ENCODE results near the gene CISD3. TPM values are rescaled to one million over a fixed set of nuclear protein-coding genes. Genes with fewer than 3 reads are reported as not detected.

The CISD3 gene
- total RNA-seq, 1 donor from 2014 or later = 31.3 TPM

DNA sequence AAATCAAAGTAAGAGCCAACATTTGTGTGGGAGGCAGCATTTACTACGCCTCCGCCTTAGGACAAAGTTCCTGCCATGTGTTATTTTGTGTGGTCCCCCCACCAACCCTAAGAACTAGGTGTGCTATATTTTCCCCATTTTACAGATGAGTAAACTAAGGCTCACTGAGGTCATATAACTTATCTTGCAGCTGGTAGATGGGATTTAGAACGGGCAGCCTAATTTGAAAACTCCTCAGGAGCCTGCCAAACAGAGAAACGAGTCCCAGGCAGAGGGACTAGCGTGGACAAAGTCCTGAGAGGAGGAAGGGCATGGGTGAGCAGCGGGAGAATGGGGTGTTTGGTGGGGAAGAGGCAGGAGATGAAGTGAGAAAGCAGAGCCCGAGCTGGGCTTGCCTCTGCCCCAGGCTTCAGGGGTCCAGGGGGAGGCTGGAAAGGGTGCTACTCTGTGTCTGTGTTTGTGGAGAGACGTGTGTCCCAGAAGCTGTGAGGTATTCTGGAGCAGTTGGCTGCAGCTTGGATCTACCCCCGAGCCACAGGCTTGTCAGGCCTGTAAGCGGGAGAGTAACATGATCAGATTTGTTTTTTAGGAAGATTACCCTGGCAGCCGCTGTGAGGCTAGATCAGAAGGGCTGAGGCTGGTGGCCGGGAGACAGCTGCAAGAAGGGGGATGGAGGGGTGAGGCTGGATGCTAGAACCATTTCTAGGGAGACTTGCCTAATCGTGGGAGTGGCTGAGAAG lies 20.1 kb upstream of the CISD3 start:
- Histone ChIP-seq H3K4me1 (peaks cover 32% of the 10 kb centered on the region), H3K36me3 (peaks cover 76% of the 10 kb centered on the region)

DNA sequence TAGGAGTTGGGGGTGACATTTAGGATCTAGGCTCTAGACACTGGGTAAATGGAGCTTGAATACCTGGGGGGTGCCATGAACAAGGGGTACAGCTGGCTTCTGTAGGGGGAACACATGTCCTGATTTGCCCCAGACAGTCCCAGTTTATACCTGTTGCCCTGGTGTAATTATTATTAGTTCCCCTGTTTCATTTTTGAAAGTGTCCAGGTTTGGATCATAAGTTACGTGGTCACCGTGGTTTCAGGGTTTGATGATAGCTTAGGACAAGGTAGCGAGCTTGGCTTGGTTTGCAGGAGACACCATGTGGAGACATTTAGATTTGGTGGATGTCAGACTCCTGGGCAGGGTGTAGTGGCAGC lies 19.6 kb upstream of the CISD3 start:
- Histone ChIP-seq H3K4me3 (no peak overlapping the region), H3K27me3 (ENCODE audit: low read depth) (no peaks in the 10 kb centered on the region), H3K27ac (no peak overlapping the region), H3K36me3 (peaks cover 81% of the 10 kb centered on the region), H3K4me1 (peaks cover 32% of the 10 kb centered on the region), H3K9me3 (no peaks in the 10 kb centered on the region)
- intact Hi-C loops (cut with DNase I) = no loop called here
- ATAC-seq (no peak), DNase-seq (no peak)
- TF ChIP-seq, protein P1, sequence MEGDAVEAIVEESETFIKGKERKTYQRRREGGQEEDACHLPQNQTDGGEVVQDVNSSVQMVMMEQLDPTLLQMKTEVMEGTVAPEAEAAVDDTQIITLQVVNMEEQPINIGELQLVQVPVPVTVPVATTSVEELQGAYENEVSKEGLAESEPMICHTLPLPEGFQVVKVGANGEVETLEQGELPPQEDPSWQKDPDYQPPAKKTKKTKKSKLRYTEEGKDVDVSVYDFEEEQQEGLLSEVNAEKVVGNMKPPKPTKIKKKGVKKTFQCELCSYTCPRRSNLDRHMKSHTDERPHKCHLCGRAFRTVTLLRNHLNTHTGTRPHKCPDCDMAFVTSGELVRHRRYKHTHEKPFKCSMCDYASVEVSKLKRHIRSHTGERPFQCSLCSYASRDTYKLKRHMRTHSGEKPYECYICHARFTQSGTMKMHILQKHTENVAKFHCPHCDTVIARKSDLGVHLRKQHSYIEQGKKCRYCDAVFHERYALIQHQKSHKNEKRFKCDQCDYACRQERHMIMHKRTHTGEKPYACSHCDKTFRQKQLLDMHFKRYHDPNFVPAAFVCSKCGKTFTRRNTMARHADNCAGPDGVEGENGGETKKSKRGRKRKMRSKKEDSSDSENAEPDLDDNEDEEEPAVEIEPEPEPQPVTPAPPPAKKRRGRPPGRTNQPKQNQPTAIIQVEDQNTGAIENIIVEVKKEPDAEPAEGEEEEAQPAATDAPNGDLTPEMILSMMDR (IDR thresholded peaks at IDR 0.05) = no peak

More for the DNA sequence above, 20.1 kb upstream of the CISD3 start:
- TF ChIP-seq, protein P1 (IDR thresholded peaks at IDR 0.05) = no peak
- no peak overlapping the region for H3K27ac ChIP-seq
- H3K27me3 ChIP-seq (ENCODE audit: low read depth) = no peaks in the 10 kb centered on the region
- ATAC-seq (no peak), DNase-seq (no peak)
- intact Hi-C loops (cut with DNase I) = no loop called here
- no peaks in the 10 kb centered on the region for H3K9me3 ChIP-seq
- H3K4me3 ChIP-seq = no peak overlapping the region

DNA sequence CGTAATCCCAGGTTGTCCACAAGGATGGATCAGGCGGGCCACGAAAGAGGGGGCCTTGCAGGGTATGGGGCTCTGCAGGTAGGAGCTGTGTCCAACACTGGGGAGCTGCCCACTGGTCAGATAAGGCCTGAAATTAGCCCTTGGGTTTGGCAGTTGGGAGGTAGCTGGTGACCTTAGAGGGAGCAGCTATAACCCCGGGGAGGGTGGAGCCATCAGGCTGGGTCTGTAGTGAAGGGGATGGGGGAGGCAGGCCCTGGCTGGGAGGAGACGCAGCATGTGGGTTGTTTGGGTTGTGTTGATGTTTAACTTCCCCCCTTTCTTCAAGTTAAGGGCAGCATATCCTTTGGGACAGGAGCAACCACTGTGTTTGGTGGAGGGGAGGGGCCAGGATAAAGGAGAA lies 19.2 kb upstream of the CISD3 start:
- no peaks in the 10 kb centered on the region for H3K27me3 ChIP-seq (ENCODE audit: low read depth)
- DNase-seq = no peak
- intact Hi-C loops (cut with DNase I) = no loop called here
- H3K4me3 ChIP-seq = no peak overlapping the region
- no peak overlapping the region for H3K27ac ChIP-seq
- ATAC-seq = no peak
- no peaks in the 10 kb centered on the region for H3K9me3 ChIP-seq
- H3K4me1 ChIP-seq = peaks cover 32% of the 10 kb centered on the region
- H3K36me3 ChIP-seq = peaks cover 85% of the 10 kb centered on the region
- TF ChIP-seq, protein P1 (IDR thresholded peaks at IDR 0.05) = no peak

DNA sequence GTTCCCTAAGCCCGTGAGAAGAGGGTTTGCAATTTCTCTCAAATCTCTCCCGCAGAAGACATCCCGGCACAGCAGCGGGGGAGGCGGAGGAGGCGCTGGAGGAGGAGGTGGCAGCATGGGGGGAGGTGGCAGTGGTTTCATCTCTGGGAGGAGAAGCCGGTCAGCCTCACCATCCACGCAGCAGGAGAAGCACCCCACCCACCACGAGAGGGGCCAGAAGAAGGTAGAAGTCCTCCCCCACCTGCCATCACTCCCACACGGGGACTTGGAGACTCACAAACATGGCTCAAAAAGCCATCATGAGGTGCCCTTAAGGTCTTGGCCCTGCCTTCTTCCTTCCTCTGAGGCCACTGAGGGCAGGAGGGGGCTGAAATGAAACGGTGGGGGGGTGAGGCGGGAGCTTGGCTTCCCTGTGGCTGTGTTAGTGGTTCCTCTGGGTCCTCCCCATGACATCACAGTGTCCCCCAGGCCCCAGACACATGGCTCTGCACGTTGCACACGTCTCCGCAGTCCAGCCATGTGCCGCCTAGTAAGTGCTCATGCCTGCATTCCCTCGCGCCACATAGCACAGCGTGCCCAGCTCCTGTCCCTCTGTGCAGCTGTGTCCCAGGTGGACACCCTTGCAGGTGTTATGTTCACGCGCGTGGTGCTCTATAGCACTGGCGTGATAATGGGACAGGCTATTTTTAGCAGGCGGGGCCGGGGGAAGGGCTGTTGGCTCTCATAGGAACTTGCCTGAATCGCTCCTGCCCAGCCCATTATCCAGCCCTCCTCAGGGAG lies 18.2 kb upstream of the CISD3 start:
- intact Hi-C loops (cut with DNase I) = no loop called here
- H3K4me3 ChIP-seq = no peak overlapping the region
- peaks cover 22% of the 10 kb centered on the region for H3K4me1 ChIP-seq
- no peak overlapping the region for H3K27ac ChIP-seq
- TF ChIP-seq, protein P1 (IDR thresholded peaks at IDR 0.05) = no peak
- H3K27me3 ChIP-seq (ENCODE audit: low read depth) = no peaks in the 10 kb centered on the region
- no peak for DNase-seq
- no peak for ATAC-seq
- H3K36me3 ChIP-seq = peaks cover 95% of the 10 kb centered on the region
- no peaks in the 10 kb centered on the region for H3K9me3 ChIP-seq

DNA sequence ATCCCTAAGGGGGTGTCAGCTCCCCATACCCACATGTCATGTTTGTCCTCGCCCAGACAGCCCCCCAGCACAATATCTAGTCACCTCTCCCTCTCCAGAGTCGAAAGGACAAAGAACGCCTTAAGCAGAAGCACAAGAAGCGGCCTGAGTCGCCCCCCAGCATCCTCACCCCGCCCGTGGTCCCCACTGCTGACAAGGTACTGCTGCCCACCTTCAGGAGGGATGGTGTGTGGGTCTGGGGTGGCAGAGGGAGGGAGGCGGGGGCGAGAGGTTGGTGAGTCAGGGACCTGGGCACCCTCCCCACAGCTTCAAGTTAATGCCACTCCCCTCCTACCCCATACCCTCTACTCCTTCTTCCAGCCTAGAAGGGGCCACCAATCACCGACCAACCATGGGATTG lies 17.5 kb upstream of the CISD3 start:
- Histone ChIP-seq H3K4me3 (no peak overlapping the region), H3K4me1 (peaks cover 15% of the 10 kb centered on the region), H3K9me3 (no peaks in the 10 kb centered on the region), H3K27me3 (ENCODE audit: low read depth) (no peaks in the 10 kb centered on the region), H3K36me3 (peaks cover 98% of the 10 kb centered on the region), H3K27ac (no peak overlapping the region)
- TF ChIP-seq, protein P1 (IDR thresholded peaks at IDR 0.05) = no peak
- intact Hi-C loops (cut with DNase I) = no loop called here
- ATAC-seq = no peak
- no peak for DNase-seq

Data from lower lobe of right lung (tissue), 2 donors.